Measurements from ENCODE around the gene ARHGEF2.

The ARHGEF2 gene

DNA sequence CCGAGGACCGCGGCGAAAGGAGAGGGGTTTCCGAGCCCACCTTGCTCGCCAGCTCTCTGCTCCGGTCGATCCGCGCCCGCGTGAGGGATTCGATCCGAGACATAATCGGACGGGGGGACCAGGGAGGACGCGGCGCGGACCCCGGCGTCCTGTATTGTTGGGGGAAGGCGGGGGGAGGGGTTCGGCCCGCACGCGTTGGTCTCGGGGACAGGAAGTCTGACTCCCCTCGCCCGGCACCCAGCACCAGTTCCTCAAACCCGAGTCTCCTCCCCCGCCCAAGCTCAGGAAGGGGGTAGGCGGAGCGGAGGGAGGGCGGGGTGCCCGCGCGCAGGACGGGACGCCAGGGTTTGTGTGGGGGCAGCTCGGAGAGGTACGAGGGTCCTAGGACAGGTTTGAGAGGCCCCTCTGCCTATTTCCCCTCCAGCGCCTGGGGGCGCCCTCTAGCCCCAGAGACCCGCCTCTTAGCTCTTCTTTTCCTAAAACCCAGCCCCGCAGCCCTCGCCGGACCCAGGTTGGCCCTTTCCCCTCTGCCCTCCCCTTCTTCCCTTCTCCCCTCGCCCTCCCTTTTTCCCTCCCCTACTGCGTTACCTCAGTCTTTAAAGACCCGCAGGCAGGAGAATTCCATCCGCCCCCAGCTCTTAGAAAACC lies at the start of gene ARHGEF2:
ARHGEF2 (minus strand) TSS at position 223 of the 648 bp plus-strand sequence; CDS start at position 103, 120 bp downstream.
- peaks cover 73% of the 10 kb centered on the region for H3K4me1 Mint-ChIP-seq
- peak within 1 kb of the TSS; percentile 95 for H3K4me3 Mint-ChIP-seq
- H3K27ac Mint-ChIP-seq = peak within 1 kb of the TSS; percentile 95
- no peaks in the 10 kb centered on the region for H3K9me3 Mint-ChIP-seq
- ATAC-seq (peak; percentile 70), DNase-seq (peak; percentile 89)
- H3K36me3 Mint-ChIP-seq (ENCODE audit: low read depth) = peaks cover 34% of the 10 kb centered on the region
- no peaks in the 10 kb centered on the region for H3K27me3 Mint-ChIP-seq

DNA sequence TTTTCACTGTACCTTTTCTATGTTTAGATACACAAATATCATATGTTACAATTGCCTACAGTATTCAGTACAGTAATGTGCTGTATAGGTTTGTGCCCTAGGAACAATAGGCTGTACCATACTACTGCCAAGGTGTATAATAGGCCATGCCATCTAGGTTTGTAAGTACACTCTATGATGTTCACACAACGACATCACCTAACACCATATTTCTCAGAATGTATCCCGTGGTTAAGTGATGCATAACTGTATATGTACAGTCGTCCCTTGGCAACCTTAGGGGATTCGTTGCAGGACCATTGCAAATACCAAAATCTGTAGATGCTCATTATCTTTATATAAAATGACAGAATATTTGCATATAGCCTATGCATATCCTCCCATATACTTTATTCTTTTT lies 48.2 kb upstream of the ARHGEF2 start:
- no peak overlapping the region for H3K4me3 Mint-ChIP-seq
- DNase-seq (no peak), ATAC-seq (peak; percentile 75)
- H3K36me3 Mint-ChIP-seq (ENCODE audit: low read depth) = no peaks in the 10 kb centered on the region
- H3K9me3 Mint-ChIP-seq = no peaks in the 10 kb centered on the region
- H3K4me1 Mint-ChIP-seq = peaks cover 5% of the 10 kb centered on the region
- H3K27me3 Mint-ChIP-seq = peaks cover 5% of the 10 kb centered on the region
- H3K27ac Mint-ChIP-seq = no peak overlapping the region

DNA sequence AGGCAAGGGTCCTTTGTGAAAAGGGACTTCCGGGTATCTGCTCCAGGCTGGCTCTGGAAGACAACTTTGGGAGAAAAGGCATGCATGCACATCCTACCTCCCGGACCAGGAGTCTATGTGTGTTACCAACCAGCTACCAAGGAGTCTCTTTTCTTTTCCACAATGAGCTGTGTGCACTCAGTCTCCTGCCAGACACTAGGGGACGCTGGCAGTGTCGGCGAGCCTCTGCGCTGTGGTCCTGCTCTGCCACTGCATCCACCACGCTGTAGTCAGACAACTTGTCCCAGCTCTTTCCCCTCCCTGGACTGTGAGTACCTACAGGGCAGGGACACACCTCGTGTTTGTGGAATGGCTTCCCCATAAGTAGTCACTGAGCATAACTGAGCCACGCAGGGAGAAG lies 47.5 kb upstream of the ARHGEF2 start:
- Mint-ChIP-seq H3K27me3 (peaks cover 5% of the 10 kb centered on the region), H3K4me3 (no peak overlapping the region), H3K9me3 (no peaks in the 10 kb centered on the region), H3K4me1 (peaks cover 9% of the 10 kb centered on the region), H3K36me3 (ENCODE audit: low read depth) (no peaks in the 10 kb centered on the region), H3K27ac (no peak overlapping the region)
- DNase-seq (peak; percentile 50), ATAC-seq (peak; percentile 75)

DNA sequence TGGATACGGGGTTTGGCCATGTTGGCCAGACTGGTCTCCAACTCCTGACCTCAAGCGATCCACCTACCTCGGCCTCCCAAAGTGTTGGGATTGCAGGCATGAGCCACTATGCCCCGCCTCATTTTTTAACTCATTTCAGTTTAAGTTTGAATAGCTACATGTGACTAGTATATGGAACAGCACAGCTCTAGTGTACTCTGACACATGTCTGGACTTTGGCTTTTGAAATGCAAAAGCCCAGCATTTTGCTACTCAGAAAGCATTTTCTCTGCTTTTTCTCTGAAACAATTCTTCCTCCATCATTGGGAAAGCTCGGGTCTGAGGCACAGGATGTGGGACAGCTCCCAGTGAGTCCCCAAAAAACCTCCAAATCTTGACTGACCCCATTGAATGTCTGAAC lies 46.5 kb upstream of the ARHGEF2 start:
- no peak for DNase-seq
- Mint-ChIP-seq H3K4me1 (peaks cover 16% of the 10 kb centered on the region), H3K27ac (no peak overlapping the region)

DNA sequence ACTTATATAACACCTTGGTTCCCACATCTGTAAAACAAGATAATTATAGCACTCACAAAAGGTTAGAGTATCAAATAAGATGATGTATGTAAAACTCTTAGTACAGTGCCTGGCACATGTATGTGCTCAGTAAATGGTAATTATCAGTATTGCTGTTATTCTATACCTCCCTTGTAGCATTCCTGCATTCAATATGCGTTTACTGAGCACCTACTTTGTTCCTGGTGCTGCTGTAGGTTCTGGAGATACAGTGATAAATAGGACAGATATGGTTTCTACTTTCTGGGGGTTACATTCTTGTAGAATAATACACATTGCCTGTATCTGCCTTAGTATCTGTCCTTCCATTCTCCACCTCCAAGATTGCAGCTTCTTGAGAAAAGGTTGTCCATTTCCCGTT lies 43.6 kb upstream of the ARHGEF2 start:
- DNase-seq (no peak), ATAC-seq (no peak)
- no peak overlapping the region for H3K4me3 Mint-ChIP-seq
- peaks cover 27% of the 10 kb centered on the region for H3K4me1 Mint-ChIP-seq
- H3K27me3 Mint-ChIP-seq = peaks cover 5% of the 10 kb centered on the region
- H3K27ac Mint-ChIP-seq = no peak overlapping the region
- H3K36me3 Mint-ChIP-seq (ENCODE audit: low read depth) = peaks cover 29% of the 10 kb centered on the region
- H3K9me3 Mint-ChIP-seq = no peaks in the 10 kb centered on the region

More for the DNA sequence above, 46.5 kb upstream of the ARHGEF2 start:
- ATAC-seq = no peak
- Mint-ChIP-seq H3K9me3 (no peaks in the 10 kb centered on the region), H3K4me3 (no peak overlapping the region), H3K27me3 (peaks cover 5% of the 10 kb centered on the region), H3K36me3 (ENCODE audit: low read depth) (peaks cover 6% of the 10 kb centered on the region)

DNA sequence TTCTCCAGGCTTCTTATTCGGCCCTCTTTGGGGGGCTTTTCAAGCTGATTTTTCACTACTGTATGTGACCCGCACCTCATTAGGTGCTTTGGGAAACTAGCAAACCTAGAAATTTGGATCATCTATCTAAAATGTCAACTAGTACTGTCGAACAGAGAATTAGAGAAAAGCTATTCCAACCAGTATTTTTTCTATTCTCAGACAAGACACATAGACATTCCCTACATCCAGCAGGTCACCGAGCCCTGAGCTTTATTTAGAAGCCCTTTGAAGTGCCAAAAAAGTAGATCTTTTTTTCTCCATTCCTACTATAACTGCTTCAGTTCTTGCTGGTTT lies 42.7 kb upstream of the ARHGEF2 start:
- ATAC-seq (no peak), DNase-seq (no peak)
- H3K9me3 Mint-ChIP-seq = no peaks in the 10 kb centered on the region
- H3K27ac Mint-ChIP-seq = peak overlapping the region; percentile 93
- H3K4me1 Mint-ChIP-seq = peaks cover 27% of the 10 kb centered on the region
- H3K36me3 Mint-ChIP-seq (ENCODE audit: low read depth) = peaks cover 33% of the 10 kb centered on the region
- H3K27me3 Mint-ChIP-seq = peaks cover 5% of the 10 kb centered on the region
- H3K4me3 Mint-ChIP-seq = peak overlapping the region; percentile 93

DNA sequence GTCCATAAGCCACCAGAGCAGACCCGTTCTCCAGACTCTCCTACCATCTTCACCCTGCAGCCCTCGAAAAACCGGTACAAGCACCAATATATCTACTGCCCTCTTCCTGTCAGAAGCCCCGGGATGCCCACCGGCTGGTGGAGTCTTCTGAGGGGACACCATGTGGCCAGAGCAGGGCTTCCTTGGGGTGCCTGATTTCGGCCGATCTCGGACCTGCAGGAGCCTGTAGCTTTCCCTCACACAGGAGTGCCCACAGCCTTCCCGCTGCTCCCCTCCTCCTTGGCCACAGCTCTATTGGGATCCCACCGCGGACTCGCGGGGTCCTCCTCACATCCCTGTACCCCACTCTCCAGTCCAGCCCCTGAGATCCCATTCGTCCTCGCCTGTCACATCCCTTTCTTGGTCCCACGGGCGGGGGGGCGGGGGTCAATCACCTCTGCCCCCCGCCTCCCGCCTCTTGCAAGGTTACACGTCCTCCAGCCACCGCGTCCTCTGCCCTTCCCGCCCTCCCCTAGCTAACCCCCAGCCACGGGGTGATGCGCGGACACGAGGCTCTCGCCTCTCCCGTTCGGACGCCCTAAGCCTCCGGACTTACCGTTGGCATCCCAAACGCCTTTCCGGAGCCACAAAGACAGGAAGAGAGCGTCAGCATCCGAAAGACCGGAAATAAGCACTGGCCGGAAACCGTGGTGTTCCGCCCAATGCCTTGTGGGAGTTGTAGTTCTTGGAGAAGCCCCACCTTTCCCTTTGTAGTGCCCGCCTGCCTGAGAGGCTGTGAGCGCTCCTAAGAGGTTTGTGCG lies 42.1 kb upstream of the ARHGEF2 start, which contains the start of gene SSR2:
SSR2 (minus strand) TSS at position 659 of the 800 bp plus-strand sequence. CDS start 784 bp downstream, outside the sequence.
- Mint-ChIP-seq H3K27ac (peak within 1 kb of the TSS; percentile 93), H3K4me3 (peak within 1 kb of the TSS; percentile 93), H3K27me3 (peaks cover 5% of the 10 kb centered on the region), H3K4me1 (peaks cover 26% of the 10 kb centered on the region), H3K36me3 (ENCODE audit: low read depth) (peaks cover 33% of the 10 kb centered on the region), H3K9me3 (no peaks in the 10 kb centered on the region)
- ATAC-seq (peak; percentile 100), DNase-seq (peak; percentile 82)

DNA sequence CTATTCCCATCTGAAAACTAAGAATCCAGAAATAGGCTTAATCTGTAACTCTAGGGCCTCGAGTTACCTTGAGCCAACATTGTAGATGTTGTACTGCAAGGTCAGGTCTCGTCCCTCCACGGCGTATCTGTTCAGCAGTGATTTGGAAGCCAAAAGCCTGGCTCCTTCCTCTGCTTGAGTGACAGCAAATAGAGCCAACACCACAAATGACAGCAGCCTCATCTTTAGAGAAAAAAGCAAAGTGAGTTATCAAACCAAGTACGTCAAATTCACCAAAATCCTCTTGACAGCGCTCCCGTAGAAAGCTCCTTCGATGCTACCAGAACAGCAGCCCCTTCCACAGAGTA lies 41.6 kb upstream of the ARHGEF2 start:
- ATAC-seq = no peak
- Mint-ChIP-seq H3K36me3 (ENCODE audit: low read depth) (peaks cover 34% of the 10 kb centered on the region), H3K4me1 (peaks cover 26% of the 10 kb centered on the region), H3K4me3 (peak overlapping the region; percentile 93), H3K27me3 (peaks cover 2% of the 10 kb centered on the region), H3K9me3 (no peaks in the 10 kb centered on the region), H3K27ac (peak overlapping the region; percentile 93)
- no peak for DNase-seq

DNA sequence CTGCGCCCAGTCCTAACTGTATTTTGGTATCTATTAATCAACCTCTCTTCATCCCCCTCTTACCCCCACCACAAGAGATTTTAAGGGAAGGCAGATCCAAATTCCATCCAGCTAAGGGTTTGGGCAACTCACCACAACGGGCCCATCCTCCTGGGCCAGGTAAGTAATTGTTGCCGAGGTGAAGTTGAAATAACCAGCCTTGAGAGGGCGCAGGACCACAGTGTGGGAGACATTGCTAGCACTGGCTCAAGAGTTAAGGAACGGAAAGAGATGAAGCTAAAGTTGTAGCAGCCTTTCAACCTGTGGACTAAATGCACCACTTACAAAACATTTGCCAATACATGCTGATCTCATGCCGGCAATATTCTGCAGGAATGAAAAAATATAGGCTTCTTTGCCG lies 36.5 kb upstream of the ARHGEF2 start:
- H3K4me3 Mint-ChIP-seq = no peak overlapping the region
- no peaks in the 10 kb centered on the region for H3K27me3 Mint-ChIP-seq
- no peak overlapping the region for H3K27ac Mint-ChIP-seq

DNA sequence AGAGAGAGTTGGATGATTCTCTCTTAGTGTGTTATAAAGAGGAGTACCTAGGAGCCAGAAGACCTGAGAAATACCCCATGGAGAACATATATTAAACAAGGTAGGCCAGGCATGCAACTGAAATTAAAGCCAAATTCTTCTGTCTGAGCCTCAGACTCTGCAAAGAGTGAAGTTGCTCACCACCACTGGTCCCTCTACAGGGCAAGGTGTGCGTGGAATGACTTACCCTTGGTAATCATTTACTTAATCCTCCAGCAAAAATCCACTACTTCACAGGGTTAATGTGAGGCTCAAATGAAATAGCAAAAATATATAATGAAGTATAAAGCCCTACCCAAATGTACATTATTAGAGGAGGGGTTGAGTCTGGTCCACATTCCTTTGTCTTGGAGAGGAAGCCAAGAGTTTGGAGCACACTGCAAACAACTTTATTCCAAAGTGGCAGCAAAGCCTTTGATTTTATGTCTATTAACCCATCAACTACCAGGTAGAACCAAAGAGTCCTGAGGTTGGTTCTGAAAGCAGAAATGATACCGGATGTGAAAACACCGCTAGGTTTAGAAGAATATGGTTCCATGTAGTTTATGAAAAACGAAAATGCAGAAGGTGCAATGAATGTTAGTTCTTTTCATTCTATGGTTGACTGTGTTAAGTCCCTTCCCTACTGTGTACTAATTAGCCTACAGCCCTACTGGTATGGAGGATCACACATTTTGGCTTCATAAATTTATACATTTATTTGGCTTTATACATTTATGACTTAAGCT lies 33.9 kb upstream of the ARHGEF2 start:
- ATAC-seq (no peak), DNase-seq (no peak)
- Mint-ChIP-seq H3K27me3 (no peaks in the 10 kb centered on the region), H3K36me3 (ENCODE audit: low read depth) (peaks cover 53% of the 10 kb centered on the region), H3K4me1 (no peaks in the 10 kb centered on the region), H3K4me3 (no peak overlapping the region), H3K27ac (no peak overlapping the region), H3K9me3 (no peaks in the 10 kb centered on the region)

More for the DNA sequence above, 36.5 kb upstream of the ARHGEF2 start:
- Mint-ChIP-seq H3K9me3 (no peaks in the 10 kb centered on the region), H3K36me3 (ENCODE audit: low read depth) (peaks cover 61% of the 10 kb centered on the region), H3K4me1 (peaks cover 12% of the 10 kb centered on the region)
- ATAC-seq (no peak), DNase-seq (no peak)

DNA sequence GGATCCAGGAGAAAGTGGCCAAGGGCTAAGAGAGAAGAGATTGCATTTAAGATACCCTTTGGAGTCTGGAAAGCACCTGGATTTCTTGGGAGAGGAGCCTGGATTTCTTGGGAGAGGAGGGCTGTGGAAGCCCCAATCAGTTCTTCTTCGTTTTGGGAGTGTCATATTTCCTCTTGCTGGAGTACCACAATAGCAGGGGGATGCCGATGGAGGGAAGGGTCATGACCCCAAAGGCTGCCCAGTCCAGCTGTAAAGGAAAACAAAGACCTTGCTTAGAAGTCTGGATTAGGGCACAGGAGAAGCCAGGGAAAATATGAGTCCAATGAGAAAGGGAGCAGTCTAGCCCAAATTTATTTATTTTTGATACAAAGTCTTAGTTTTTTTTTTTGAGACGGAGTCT lies 31.1 kb upstream of the ARHGEF2 start:
- no peaks in the 10 kb centered on the region for H3K9me3 Mint-ChIP-seq
- ATAC-seq = no peak
- no peak overlapping the region for H3K4me3 Mint-ChIP-seq
- no peaks in the 10 kb centered on the region for H3K27me3 Mint-ChIP-seq
- H3K36me3 Mint-ChIP-seq (ENCODE audit: low read depth) = peaks cover 45% of the 10 kb centered on the region
- no peak for DNase-seq
- peaks cover 13% of the 10 kb centered on the region for H3K4me1 Mint-ChIP-seq
- H3K27ac Mint-ChIP-seq = no peak overlapping the region

DNA sequence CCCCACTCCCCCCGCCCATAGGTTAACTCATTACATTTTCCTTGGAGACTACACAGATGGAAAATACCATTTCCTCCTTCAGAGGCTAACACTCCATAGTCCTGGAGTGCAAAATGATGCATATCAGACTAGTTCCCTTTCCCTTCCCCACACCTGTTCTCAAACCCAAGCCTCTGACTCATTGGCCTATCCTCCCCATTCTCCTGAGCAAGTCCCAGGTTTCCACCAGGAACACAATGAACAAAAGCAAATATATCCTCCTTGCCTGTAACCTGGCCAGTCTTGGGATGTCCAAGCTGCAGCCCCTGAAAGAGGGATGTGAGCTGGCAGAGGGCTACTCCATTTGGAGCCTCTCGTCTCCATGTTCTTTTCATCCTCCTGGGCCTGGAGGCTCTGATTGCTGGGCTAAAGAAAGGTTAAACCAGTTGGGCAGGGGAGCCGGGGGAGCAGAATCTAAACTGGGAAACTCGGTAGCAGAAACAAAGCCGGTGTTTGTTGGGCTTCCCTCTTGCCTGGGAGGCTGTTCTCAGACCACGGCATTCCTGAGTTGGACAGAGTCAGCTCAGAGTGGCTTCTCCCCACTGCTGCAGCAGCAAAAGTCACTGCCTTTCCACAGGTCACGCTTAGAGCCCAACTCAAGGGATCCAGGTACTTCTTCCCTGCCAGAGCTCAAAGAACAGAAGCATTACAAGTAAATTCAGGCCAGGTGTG lies 28.5 kb upstream of the ARHGEF2 start:
- Mint-ChIP-seq H3K27me3 (no peaks in the 10 kb centered on the region), H3K27ac (no peak overlapping the region), H3K9me3 (no peaks in the 10 kb centered on the region), H3K36me3 (ENCODE audit: low read depth) (peaks cover 30% of the 10 kb centered on the region), H3K4me3 (no peak overlapping the region), H3K4me1 (peaks cover 13% of the 10 kb centered on the region)
- no peak for ATAC-seq
- DNase-seq = no peak

DNA sequence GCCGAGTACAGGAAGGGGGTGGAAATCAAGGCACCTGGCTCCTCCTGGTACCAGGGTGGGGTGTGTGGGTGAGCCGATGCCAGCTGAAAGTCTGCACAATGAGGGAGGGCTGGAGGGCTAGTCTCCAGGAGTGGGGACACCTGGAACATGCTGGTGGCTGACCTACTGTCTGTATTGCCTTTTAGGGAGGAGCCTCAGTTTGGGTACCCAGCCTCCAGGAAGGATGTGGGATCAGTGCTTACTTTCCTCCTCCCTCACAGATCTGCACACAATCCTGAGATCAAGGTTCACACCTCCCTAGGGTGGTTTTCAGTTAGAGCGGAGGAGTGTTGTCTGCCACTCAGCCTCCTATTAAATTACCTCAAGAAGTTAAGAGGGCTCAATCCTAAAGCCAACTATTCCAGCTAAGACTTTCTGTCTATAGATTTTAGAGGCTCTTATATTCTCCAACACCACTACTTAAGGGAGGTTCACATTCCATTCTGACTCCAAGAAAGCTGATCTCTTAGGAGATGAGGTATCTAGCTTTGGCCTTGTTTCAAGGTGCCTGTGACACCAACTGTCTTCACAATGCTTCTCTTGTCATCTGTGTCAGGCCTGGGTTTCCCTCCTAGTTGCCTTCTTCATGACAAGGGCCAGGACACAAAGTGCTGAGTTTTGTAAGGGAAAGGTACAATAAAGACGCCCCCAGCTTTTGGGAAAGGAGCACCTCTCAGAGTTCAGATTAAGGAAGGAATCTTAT lies 26.7 kb upstream of the ARHGEF2 start:
- Mint-ChIP-seq H3K4me3 (no peak overlapping the region), H3K36me3 (ENCODE audit: low read depth) (peaks cover 16% of the 10 kb centered on the region), H3K9me3 (no peaks in the 10 kb centered on the region), H3K27ac (no peak overlapping the region), H3K27me3 (no peaks in the 10 kb centered on the region), H3K4me1 (peaks cover 13% of the 10 kb centered on the region)
- DNase-seq (peak; percentile 10), ATAC-seq (peak; percentile 83)

DNA sequence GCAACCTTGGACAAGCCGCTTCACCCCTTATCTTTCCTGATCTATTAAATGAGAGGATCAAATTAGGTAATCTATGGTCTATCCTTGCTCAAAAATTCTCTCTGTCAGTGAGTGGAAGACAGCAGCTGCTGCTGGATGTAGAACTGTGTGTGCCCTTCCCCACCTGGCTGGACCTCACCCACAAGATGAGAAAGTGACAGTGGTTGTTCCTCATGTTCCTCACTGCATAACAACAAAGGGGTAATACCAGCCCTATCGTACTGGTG lies 25.5 kb upstream of the ARHGEF2 start:
- no peak overlapping the region for H3K4me3 Mint-ChIP-seq
- H3K9me3 Mint-ChIP-seq = no peaks in the 10 kb centered on the region
- ATAC-seq (no peak), DNase-seq (no peak)
- H3K27ac Mint-ChIP-seq = no peak overlapping the region
- H3K36me3 Mint-ChIP-seq (ENCODE audit: low read depth) = peaks cover 11% of the 10 kb centered on the region
- peaks cover 13% of the 10 kb centered on the region for H3K4me1 Mint-ChIP-seq
- no peaks in the 10 kb centered on the region for H3K27me3 Mint-ChIP-seq

Measured in activated naive CD8-positive, alpha-beta T cell treated with anti-CD3 and anti-CD28 coated beads, Interleukin-2, amount 50 U/mL, for 24 hours (primary cell).